Erythroblast (primary cell): ENCODE results near the gene SHISAL2A.

Experiments
- DNase-seq, 2 experiments: peaks; one replicate each; lab custom pipeline; 2025; lab: John Stamatoyannopoulos, UW
- GATA1 ChIP-seq: IDR thresholded peaks from 2 replicates; pipeline ENCODE4 v1.6.1; 2011; ENCODE audit warnings: low read depth, mild to moderate bottlenecking, control low read depth, low read length, moderate library complexity
- POLR2A ChIP-seq: IDR thresholded peaks from 2 replicates; pipeline ENCODE4 v1.6.1; 2011; ENCODE audit warnings: mild to moderate bottlenecking, low read length

Gene SHISAL2A

GRCh38 chr1:52659356-52659755, 26.4 kb downstream of the SHISAL2A start:
- DNase-seq: no peak
- TF ChIP-seq POLR2A (no peak), GATA1 (no peak)

- DNase-seq: no peak
- TF ChIP-seq GATA1 (no peak), POLR2A (no peak)
Measured at GRCh38 chr1:52659851-52660596, 27.1 kb downstream of the SHISAL2A start.

GRCh38 chr1:52660807-52661206, 27.8 kb downstream of the SHISAL2A start:
- no peak for TF ChIP-seq GATA1
- TF ChIP-seq POLR2A: no peak
- DNase-seq: no peak

- no peak for DNase-seq
Measured at GRCh38 chr1:52662645-52663313, 29.8 kb downstream of the SHISAL2A start.

GRCh38 chr1:52663716-52664115, 30.7 kb downstream of the SHISAL2A start:
- no peak for DNase-seq
- no peak for TF ChIP-seq POLR2A
- no peak for TF ChIP-seq GATA1

More at GRCh38 chr1:52662645-52663313, 29.8 kb downstream of the SHISAL2A start:
- TF ChIP-seq POLR2A: no peak
- no peak for TF ChIP-seq GATA1

DNA sequence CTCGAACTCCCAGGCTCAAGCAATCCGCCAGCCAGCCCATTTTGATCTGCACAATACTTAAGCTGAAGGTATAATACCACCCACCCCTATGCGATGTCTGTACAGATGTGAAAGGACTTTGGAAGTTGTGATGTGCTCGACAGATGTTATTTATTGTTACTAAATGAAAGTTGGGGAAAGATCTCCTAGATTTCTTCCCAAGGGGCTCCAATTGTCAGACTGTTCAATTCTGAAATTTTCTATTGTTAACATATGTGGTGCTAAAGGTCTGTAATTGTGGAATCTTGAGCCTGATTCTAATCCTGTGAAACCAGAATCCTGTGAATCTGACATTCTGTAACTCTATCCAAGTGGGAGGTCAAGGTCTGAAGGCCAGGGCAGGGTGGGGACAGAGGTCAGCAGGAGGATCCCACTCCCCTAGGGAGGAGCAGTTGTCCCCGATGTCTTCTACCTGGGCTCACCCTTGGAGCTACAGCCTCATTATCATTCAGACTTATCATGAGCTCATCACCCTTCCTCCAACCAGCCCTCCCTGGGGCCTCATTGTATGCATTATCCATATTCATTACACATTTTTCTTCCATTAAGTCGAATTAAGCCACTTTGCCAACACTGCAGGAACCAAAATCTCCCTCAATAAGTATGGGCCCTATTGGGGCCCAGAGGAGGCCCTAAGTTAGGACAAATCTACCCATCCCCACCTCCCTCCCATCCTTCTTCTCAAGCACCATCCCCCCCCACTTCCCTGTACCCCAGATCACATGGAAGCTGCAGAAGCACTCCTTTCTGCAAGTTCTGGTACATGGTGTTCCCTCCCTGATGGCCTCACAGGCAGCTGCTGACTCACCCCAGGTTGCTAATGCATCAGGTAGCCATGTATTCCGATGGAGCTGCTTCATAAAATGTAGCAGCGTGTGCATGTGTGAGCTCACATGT, 32.3 kb downstream of the SHISAL2A start:
- TF ChIP-seq GATA1 (no peak), POLR2A (no peak)
- DNase-seq: no peak

DNA sequence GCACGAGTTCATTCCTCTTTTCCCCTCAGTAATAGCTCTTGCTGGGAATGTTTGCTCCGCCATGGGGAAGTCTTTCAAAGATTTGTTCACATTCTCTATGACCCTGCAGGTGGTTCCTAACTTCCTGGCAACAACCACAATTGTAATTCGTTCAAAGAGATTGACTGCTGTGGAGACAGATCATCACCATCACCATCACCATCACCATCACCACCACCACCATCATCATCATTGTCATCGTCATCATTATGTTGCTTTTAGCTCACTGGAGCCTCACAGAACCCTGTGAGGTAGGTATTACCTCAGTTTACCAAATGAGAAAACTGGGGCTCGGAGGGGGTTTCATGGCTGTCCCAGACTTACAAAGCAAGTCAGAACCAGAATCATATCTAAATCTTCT, 34.3 kb downstream of the SHISAL2A start:
- TF ChIP-seq GATA1: no peak
- TF ChIP-seq POLR2A: no peak
- DNase-seq: no peak

DNA sequence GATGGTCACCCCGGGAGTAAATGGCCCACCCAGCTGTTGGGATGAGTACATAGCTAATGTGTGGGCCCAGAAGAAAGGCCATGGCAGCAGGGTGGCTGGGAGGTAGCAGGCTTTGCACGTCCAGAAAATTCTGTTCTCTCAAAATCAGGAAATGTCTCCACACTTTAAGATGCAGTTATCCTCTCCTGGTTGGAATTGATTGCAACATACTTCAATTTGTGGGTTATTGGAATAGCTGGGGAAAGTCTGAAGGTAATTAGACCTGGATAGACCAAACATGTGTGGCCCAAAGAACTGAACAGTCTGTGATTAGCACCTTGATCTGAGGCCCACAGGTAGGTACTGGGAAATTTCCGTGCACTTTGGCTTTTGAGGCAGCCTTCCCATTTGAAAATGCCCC, 35.0 kb downstream of the SHISAL2A start:
- DNase-seq: no peak
- TF ChIP-seq POLR2A (no peak), GATA1 (no peak)

- no peak for DNase-seq
- no peak for TF ChIP-seq GATA1
Measured at GRCh38 chr1:52668711-52669110, 35.7 kb downstream of the SHISAL2A start.

- no peak for TF ChIP-seq POLR2A
- no peak for TF ChIP-seq GATA1
- DNase-seq: no peak
Measured at GRCh38 chr1:52669696-52670095, 36.7 kb downstream of the SHISAL2A start.

- no peak for DNase-seq
Measured at GRCh38 chr1:52670604-52671003, 37.6 kb downstream of the SHISAL2A start.

DNA sequence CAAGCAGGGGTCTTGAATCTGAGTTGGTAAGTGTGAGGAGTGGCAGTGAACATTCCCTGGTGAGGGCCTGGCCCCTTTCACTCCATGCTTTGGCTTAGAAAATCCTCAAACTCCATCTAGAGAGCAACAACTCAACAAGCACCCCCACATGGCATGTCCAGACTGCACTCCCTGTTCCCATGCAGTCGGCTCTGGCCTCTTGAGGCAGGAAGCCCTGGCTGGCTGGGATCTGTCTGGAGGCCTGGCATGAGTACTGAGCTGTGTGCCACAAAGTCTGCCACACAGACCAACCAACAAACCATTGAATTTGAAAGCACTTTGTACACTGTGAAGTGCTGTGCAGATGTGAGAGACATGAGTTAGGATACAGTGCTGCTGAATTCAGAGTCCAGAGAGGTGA, 40.0 kb downstream of the SHISAL2A start:
- no peak for TF ChIP-seq GATA1
- no peak for TF ChIP-seq POLR2A

More at GRCh38 chr1:52670604-52671003, 37.6 kb downstream of the SHISAL2A start:
- no peak for TF ChIP-seq POLR2A
- TF ChIP-seq GATA1: no peak

GRCh38 chr1:52673513-52673912, 40.5 kb downstream of the SHISAL2A start:
- no peak for DNase-seq
- no peak for TF ChIP-seq POLR2A
- no peak for TF ChIP-seq GATA1

More for the DNA sequence above, 40.0 kb downstream of the SHISAL2A start:
- DNase-seq: no peak
